H9 (cell line): ENCODE data around the gene FAM83F. TPM values are rescaled to one million over a fixed set of nuclear protein-coding genes. Genes with fewer than 3 reads are reported as not detected.

ENCODE experiments used
- DNase-seq: peaks from one replicate; pipeline ENCODE4 v3.0.0-alpha.2; 2017
- H2AFZ ChIP-seq: one replicate; pipeline ENCODE4 v1.6.1; 2013; ENCODE audit warnings: mild to moderate bottlenecking, low read length, control low read depth, moderate library complexity
- H2AK5ac ChIP-seq: 2 replicates; pipeline ENCODE4 v1.6.1; 2013; ENCODE audit warnings: low read length, control low read depth, mixed read lengths; ENCODE audit not compliant: insufficient read length
- H2BK120ac ChIP-seq: one replicate; pipeline ENCODE4 v1.6.1; 2013; ENCODE audit warnings: low read depth, mild to moderate bottlenecking, low read length, control low read depth, inconsistent platforms; ENCODE audit not compliant: poor library complexity, severe bottlenecking
- H2BK12ac ChIP-seq: 2 replicates; pipeline ENCODE4 v1.6.1; 2013; ENCODE audit warnings: low read length, control low read depth, mixed read lengths, low read depth; ENCODE audit not compliant: insufficient read length
- H2BK15ac ChIP-seq: 2 replicates; pipeline ENCODE4 v1.6.1; 2013; ENCODE audit warnings: low read depth, low read length, control low read depth
- H2BK20ac ChIP-seq: one replicate; pipeline ENCODE4 v1.6.1; 2013; ENCODE audit warnings: low read depth, mild to moderate bottlenecking, low read length, control low read depth, inconsistent platforms; ENCODE audit not compliant: poor library complexity, severe bottlenecking
- H2BK5ac ChIP-seq: 2 replicates; pipeline ENCODE4 v1.6.1; 2013; ENCODE audit warnings: low read length, control low read depth, mixed read lengths; ENCODE audit not compliant: insufficient read length
- H3K14ac ChIP-seq: 2 replicates; pipeline ENCODE4 v1.6.1; 2013; ENCODE audit warnings: low read length, control low read depth; ENCODE audit not compliant: insufficient read depth
- H3K18ac ChIP-seq: 2 replicates; pipeline ENCODE4 v1.6.1; 2013; ENCODE audit warnings: low read depth, mild to moderate bottlenecking, mixed read lengths, low read length, control low read depth; ENCODE audit not compliant: insufficient read length
- H3K23ac ChIP-seq: 2 replicates; pipeline ENCODE4 v1.6.1; 2013; ENCODE audit warnings: low read length, control low read depth, mixed read lengths, low read depth; ENCODE audit not compliant: insufficient read length
- H3K23me2 ChIP-seq: 2 replicates; pipeline ENCODE4 v1.6.1; 2013; ENCODE audit warnings: low read depth, mild to moderate bottlenecking, mixed read lengths, low read length, control low read depth; ENCODE audit not compliant: insufficient read length, poor library complexity, severe bottlenecking
- H3K27ac ChIP-seq: 2 replicates; pipeline ENCODE4 v1.5.1; 2013; ENCODE audit warnings: low read length, control low read depth, mixed read lengths, low read depth; ENCODE audit not compliant: insufficient read length
- H3K27me3 ChIP-seq: 2 replicates; pipeline ENCODE4 v1.6.1; 2013; ENCODE audit warnings: low read length, control low read depth, inconsistent platforms; ENCODE audit not compliant: insufficient read depth
- H3K4ac ChIP-seq: 2 replicates; pipeline ENCODE4 v1.6.1; 2013; ENCODE audit warnings: low read depth, mild to moderate bottlenecking, control low read depth, inconsistent platforms, low read length, moderate library complexity
- H3K4me1 ChIP-seq: 2 replicates; pipeline ENCODE4 v1.6.1; 2013; ENCODE audit warnings: low read length, control low read depth, inconsistent platforms; ENCODE audit not compliant: insufficient read depth
- H3K4me2 ChIP-seq: 2 replicates; pipeline ENCODE4 v1.6.1; 2013; ENCODE audit warnings: low read length, control low read depth, mixed read lengths; ENCODE audit not compliant: insufficient read length, insufficient read depth
- H3K56ac ChIP-seq: 2 replicates; pipeline ENCODE4 v1.6.1; 2013; ENCODE audit warnings: low read depth, mild to moderate bottlenecking, mixed read lengths, low read length, control low read depth; ENCODE audit not compliant: insufficient read length
- H3K79me1 ChIP-seq: 2 replicates; pipeline ENCODE4 v1.6.1; 2013; ENCODE audit warnings: low read depth, mild to moderate bottlenecking, moderate library complexity, low read length, control low read depth, inconsistent platforms; ENCODE audit not compliant: insufficient read depth, poor library complexity, severe bottlenecking
- H3K79me2 ChIP-seq: 2 replicates; pipeline ENCODE4 v1.6.1; 2013; ENCODE audit warnings: low read length, control low read depth, inconsistent platforms; ENCODE audit not compliant: insufficient read depth
- H3K9ac ChIP-seq: 2 replicates; pipeline ENCODE4 v1.6.1; 2013; ENCODE audit warnings: low read length, control low read depth, mixed read lengths; ENCODE audit not compliant: insufficient read length; ENCODE audit errors: extremely low read depth
- H3K9me3 ChIP-seq: one replicate; pipeline ENCODE4 v1.6.1; 2013; ENCODE audit warnings: low read depth, low read length, inconsistent platforms; ENCODE audit not compliant: control insufficient read depth
- H3T11ph ChIP-seq: one replicate; pipeline ENCODE4 v1.6.1; 2013; ENCODE audit warnings: mild to moderate bottlenecking, low read length, control low read depth, inconsistent platforms
- H4K20me1 ChIP-seq: one replicate; pipeline ENCODE4 v1.6.1; 2013; ENCODE audit not compliant: control insufficient read depth, insufficient read length, insufficient read depth
- H4K5ac ChIP-seq: 2 replicates; pipeline ENCODE4 v1.6.1; 2013; ENCODE audit warnings: low read depth, mild to moderate bottlenecking, mixed read lengths, low read length, control low read depth; ENCODE audit not compliant: insufficient read length
- H4K8ac ChIP-seq: replicated peaks from 2 replicates; pipeline ENCODE4 v1.6.1; 2013; ENCODE audit warnings: low read length, control low read depth, mixed read lengths, low read depth; ENCODE audit not compliant: insufficient read length
- H4K91ac ChIP-seq: 2 replicates; pipeline ENCODE4 v1.6.1; 2013; ENCODE audit warnings: low read depth, mild to moderate bottlenecking, moderate library complexity, mixed read lengths, low read length, control low read depth; ENCODE audit not compliant: insufficient read length
- H3K27ac Mint-ChIP-seq, 3 experiments: 2 replicates in 2 of 3; 3 replicates in 1 of 3; pipeline ENCODE4 v1.8.0; 2020 to 2021; ENCODE audit warnings: mixed read lengths in 3 of 3, mild to moderate bottlenecking in 1 of 3, moderate library complexity in 1 of 3
- H3K27me3 Mint-ChIP-seq: 2 replicates; pipeline ENCODE4 v1.8.0; 2021; ENCODE audit warnings: low read depth, mild to moderate bottlenecking, moderate library complexity, mixed read lengths
- H3K36me3 Mint-ChIP-seq, 3 experiments: 2 replicates in 2 of 3; 3 replicates in 1 of 3; pipeline ENCODE4 v1.8.0; 2020 to 2021; ENCODE audit warnings: low read depth in 3 of 3, mixed read lengths in 3 of 3; ENCODE audit not compliant: insufficient read depth in 1 of 3
- H3K4me1 Mint-ChIP-seq, 2 experiments: 2 replicates each; pipeline ENCODE4 v1.8.0; 2020; ENCODE audit warnings: mixed read lengths in 2 of 2
- H3K4me3 Mint-ChIP-seq, 2 experiments: 2 replicates in 1 of 2; 3 replicates in 1 of 2; pipeline ENCODE4 v1.8.0; 2020 to 2021; ENCODE audit warnings: mild to moderate bottlenecking in 2 of 2, mixed read lengths in 2 of 2, moderate library complexity in 1 of 2
- H3K9me3 Mint-ChIP-seq, 2 experiments: 2 replicates in 1 of 2; 3 replicates in 1 of 2; pipeline ENCODE4 v1.8.0; 2020; ENCODE audit warnings: mild to moderate bottlenecking in 2 of 2, mixed read lengths in 2 of 2, moderate library complexity in 1 of 2
- CTCF ChIP-seq: fragments of 200-600 bp; sonication (generic); conservative IDR thresholded peaks from 3 replicates; pipeline ENCODE4 v1.8.0; 2021; ENCODE audit warnings: antibody characterized with exemption, mild to moderate bottlenecking
- WGBS: extraction: QIAGEN DNeasy Blood & Tissue Kit; methylation state at CpG from one replicate; pipeline ENCODE4 v1.1.7; 2013; ENCODE audit warnings: missing lambda C conversion rate, low lambda C conversion rate, mixed read lengths; ENCODE audit not compliant: insufficient read length; ENCODE audit errors: extremely low coverage; 5-methylcytosine and 5-hydroxymethylcytosine counted together
- total RNA-seq: library from RNA; stranded (reverse); gene quantifications from 2 replicates; pipeline ENCODE4 v1.2.1, GENCODE V29; 2021

FAM83F gene
- total RNA-seq, 1 experiment from 2014 or later, result 17.4 TPM

GRCh38 chr22:39953101-39953500 lies 41.7 kb upstream of the FAM83F start:
- Histone ChIP-seq H3K9ac (no peak overlapping the region), H2BK12ac (no peak overlapping the region), H2AFZ (no peak overlapping the region), H3K18ac (no peak overlapping the region), H2BK15ac (no peak overlapping the region), H3K14ac (no peak overlapping the region), H4K91ac (no peak overlapping the region), H3K56ac (no peak overlapping the region), H4K8ac (no peak overlapping the region), H3K23me2 (no peaks in the 10 kb centered on the region), H2BK120ac (no peak overlapping the region), H3K23ac (no peak overlapping the region), H3T11ph (no peak overlapping the region), H4K20me1 (no peaks in the 10 kb centered on the region), H2AK5ac (no peak overlapping the region), H3K27ac (no peak overlapping the region), H3K79me2 (no peaks in the 10 kb centered on the region), H2BK5ac (no peak overlapping the region), H3K79me1 (no peaks in the 10 kb centered on the region), H3K27me3 (no peaks in the 10 kb centered on the region), H3K4me1 (0 out of 2 replicates have a peak, but pooled peaks cover 3% of the 10 kb centered on the region), H3K4ac (no peak overlapping the region), H3K9me3 (no peaks in the 10 kb centered on the region), H3K4me2 (no peak overlapping the region), H2BK20ac (no peak overlapping the region), H4K5ac (no peak overlapping the region)
- Mint-ChIP-seq H3K27me3 (peaks cover 2% of the 10 kb centered on the region), H3K4me3 (no peak overlapping the region), H3K4me1 (peaks cover 21 to 27% of the 10 kb centered on the region in 2 experiments), H3K36me3 (no peaks in the 10 kb centered on the region; a peak in 1 of 7 replicates), H3K27ac (0 out of 7 replicates have a peak overlapping the region, but pooled peaks of 1 of the 3 experiments have one; percentile 7), H3K9me3 (no peaks in the 10 kb centered on the region)
- no peak for DNase-seq
- no CpG with 5 or more reads among the region's 2 CpGs for WGBS
- TF ChIP-seq CTCF, result no peak
